Psoas muscle (tissue), 8 donors: ENCODE results near the gene TIPARP. TPM values are rescaled to one million over a fixed set of nuclear protein-coding genes. Genes with fewer than 3 reads are reported as not detected.

ENCODE experiments used
- ATAC-seq, 4 donors: fragments of 200-7000 bp; cut with Tn5 transposase; one replicate each; pipeline ENCODE4 v1.9.1; 2020; ENCODE audit warnings: moderate library complexity in 3 of 4, mild to moderate bottlenecking in 2 of 4
- DNase-seq, 2 donors: peaks; one replicate each; pipeline ENCODE4 v3.0.0-alpha.2; 2020
- H3K27ac ChIP-seq: fragments of 200-600 bp; one replicate; pipeline ENCODE4 v1.8.0; 2022
- H3K27me3 ChIP-seq, 3 donors: fragments of 200-600 bp in 1 of 3; one replicate each; pipeline versions ENCODE4 v1.6.1 to v1.8.0; 2013 to 2022; ENCODE audit warnings: low read length in 2 of 3, mild to moderate bottlenecking in 2 of 3, moderate library complexity in 1 of 3; ENCODE audit not compliant: insufficient read depth in 3 of 3
- H3K36me3 ChIP-seq, 2 donors: fragments of 200-600 bp in 1 of 2; one replicate each; pipeline versions ENCODE4 v1.6.1 to v1.8.0; 2013 to 2022; ENCODE audit warnings: low read depth in 1 of 2, mild to moderate bottlenecking in 1 of 2, moderate library complexity in 1 of 2; ENCODE audit not compliant: insufficient read depth in 1 of 2
- H3K4me1 ChIP-seq: fragments of 200-600 bp; one replicate; pipeline ENCODE4 v1.8.0; 2022
- H3K4me3 ChIP-seq: fragments of 200-600 bp; one replicate; pipeline ENCODE4 v1.8.0; 2022; ENCODE audit warnings: mild to moderate bottlenecking
- H3K9me3 ChIP-seq: fragments of 200-600 bp; one replicate; pipeline ENCODE4 v1.8.0; 2022
- CTCF ChIP-seq: fragments of 200-600 bp; IDR thresholded peaks from one replicate; pipeline ENCODE4 v1.8.0; 2022; ENCODE audit warnings: antibody characterized with exemption
- WGBS, 3 donors: extraction: QIAGEN DNeasy Blood & Tissue Kit; methylation state at CpG; one replicate each; pipeline versions ENCODE4 v1.1.6 to v1.1.7; 2013; 5-methylcytosine and 5-hydroxymethylcytosine counted together
- intact Hi-C, 2 donors: fragments of 100-400 bp; cut with DNase I; formaldehyde crosslinking; loops; one replicate each; pipeline versions ENCODE4 v1.11.0 to v1.14.2; 2022
- long read RNA-seq, 2 donors: library from polyadenylated mRNA; unstranded; transcript quantifications; one replicate each; pipeline ENCODE4 v2.0.0, GENCODE V29; 2021
- polyA plus RNA-seq, 3 donors: library from polyadenylated mRNA; stranded (reverse); fragments of 200-250 nt; gene quantifications; one replicate each; pipeline ENCODE4 v1.2.3, GENCODE V29; 2013
- total RNA-seq, 4 donors: library from RNA; stranded (reverse); fragmentation: NEBNext Ultra II Directional in 2 of 4; extraction: Animal tissue kit (Norgen Biotek cat#: 25700) in 2 of 4; gene quantifications; one replicate each; pipeline versions ENCODE4 v1.2.1 to v1.2.4, GENCODE V29; 2021 to 2023
- donor health status: healthy with polysubstance abuse.
- donor health status: DM: no; HTN: no; CAD: no; lungs with moderate emphysema.
- donor health status: Bipolar disorder and iron deficiency.
- donor health status: healthy.
- donor health status: DM: yes; HTN: yes; CAD: no.
- donor health status: DM: no; HTN: no; CAD: no.
- donor health status: DM: no; HTN: no; CAD: no.
- donor health status: DM: yes; HTN: yes; CAD: no.

The TIPARP gene
- 10 to 100 TPM; 10.5 to 18.1 (median 16.0) TPM for total RNA-seq
- polyA plus RNA-seq = 10 to 100 TPM in 2 of 3 donors, 1 to 10 TPM in 1; 9.4 to 22.3 (median 11.2) TPM
- long read RNA-seq, donor 1, partial matches to known transcripts = 5 of 7 reads
- long read RNA-seq, donor 1, other reads (novel, unspliced or antisense) = 2 of 7 reads
- long read RNA-seq, donor 2, full-length matches to known transcripts = 3 of 8 reads
- long read RNA-seq, donor 2, partial matches to known transcripts = 4 of 8 reads
- long read RNA-seq, donor 2, other reads (novel, unspliced or antisense) = 1 of 8 reads

- Histone ChIP-seq H3K27ac (peak within 1 kb of the TSS; percentile 96), H3K4me1 (peaks cover 37% of the 10 kb centered on the region), H3K9me3 (no peaks in the 10 kb centered on the region), H3K4me3 (peak within 1 kb of the TSS; percentile 88), H3K36me3 (peaks cover 8 to 16% of the 10 kb centered on the region in 2 donors), H3K27me3 (no peaks in the 10 kb centered on the region)
- intact Hi-C loops = loop anchor here (1.0 to 10.0 kb wide), 5 partner anchors 42 to 461 kb away; partner anchors contain the start of gene SSR3 (in 2 of the 2)
- 0% methylated on average over 70 to 105 of the region's 105 CpGs for WGBS, 3 donors
- ATAC-seq (peak; percentile 95 to 97 (median 96)), DNase-seq (peak; percentile 100)
- TF ChIP-seq CTCF = peak; percentile 68
Measured at GRCh38 chr3:156674046-156674910, at the start of gene TIPARP. TIPARP (plus strand) TSS chr3:156674590; CDS start chr3:156677698, 3,108 bp downstream.

GRCh38 chr3:156626104-156626503 is 48.3 kb upstream of the TIPARP start:
- WGBS, 3 donors = 80 to 89% (median 81%) methylated on average over 5 of the region's 5 CpGs
- intact Hi-C loops = no loop called here
- peak in 1 of 4 donors; percentile 27 for ATAC-seq

GRCh38 chr3:156627946-156628569 is 46.3 kb upstream of the TIPARP start:
- Histone ChIP-seq H3K36me3 (no peaks in the 10 kb centered on the region), H3K9me3 (no peaks in the 10 kb centered on the region), H3K27ac (no peak overlapping the region), H3K4me1 (peaks cover 38% of the 10 kb centered on the region), H3K27me3 (no peaks in the 10 kb centered on the region), H3K4me3 (no peak overlapping the region)
- WGBS, 3 donors = 45 to 61% (median 55%) methylated on average over 3 of the region's 3 CpGs
- ATAC-seq = no peak
- no peak for TF ChIP-seq CTCF
- intact Hi-C loops = no loop called here
- DNase-seq = no peak

More at GRCh38 chr3:156626104-156626503, 48.3 kb upstream of the TIPARP start:
- H3K27ac ChIP-seq = no peak overlapping the region
- H3K4me3 ChIP-seq = no peak overlapping the region
- peaks cover 37% of the 10 kb centered on the region for H3K4me1 ChIP-seq
- DNase-seq = no peak
- H3K27me3 ChIP-seq = no peaks in the 10 kb centered on the region
- H3K36me3 ChIP-seq = no peaks in the 10 kb centered on the region
- TF ChIP-seq CTCF = no peak
- H3K9me3 ChIP-seq = no peaks in the 10 kb centered on the region

GRCh38 chr3:156628836-156629618 is 45.4 kb upstream of the TIPARP start:
- ATAC-seq (no peak), DNase-seq (no peak)
- no peak overlapping the region for H3K4me3 ChIP-seq
- peak overlapping the region; percentile 69 for H3K27ac ChIP-seq
- no peaks in the 10 kb centered on the region for H3K27me3 ChIP-seq
- H3K36me3 ChIP-seq = no peaks in the 10 kb centered on the region
- no peak for TF ChIP-seq CTCF
- H3K4me1 ChIP-seq = peaks cover 38% of the 10 kb centered on the region
- intact Hi-C loops = no loop called here
- 78 to 86% (median 81%) methylated on average over 5 of the region's 5 CpGs for WGBS, 3 donors
- no peaks in the 10 kb centered on the region for H3K9me3 ChIP-seq
